ENCODE measurements around the gene NR6A1.

Gene NR6A1

GRCh38 chr9:124768750-124769548 is 2.2 kb downstream of the NR6A1 start:
- peaks cover 58% of the 10 kb centered on the region for H3K4me1 ChIP-seq (ENCODE audit: control insufficient read depth, low read length)
- H3K9me2 ChIP-seq (replicated peaks; ENCODE audit: control insufficient read depth, low read length), result no peaks in the 10 kb centered on the region
- peak overlapping the region; percentile 85 for H3K4me3 ChIP-seq (ENCODE audit: low read length)
- peaks cover 15% of the 10 kb centered on the region for H3K27me3 ChIP-seq (ENCODE audit: control insufficient read depth, low read length)
- peaks cover 9% of the 10 kb centered on the region; the same call in 1 of the 2 replicates for H3F3A ChIP-seq (ENCODE audit: control insufficient read depth, insufficient read depth)
- no peaks in the 10 kb centered on the region for H3K36me3 ChIP-seq (ENCODE audit: control insufficient read depth, low read length)
- H4K20me1 ChIP-seq (ENCODE audit: control insufficient read depth, insufficient read depth, low read depth, low read length), result 0 out of 2 replicates have a peak, but pooled peaks cover 5% of the 10 kb centered on the region
- H3K27ac ChIP-seq (ENCODE audit: low read depth, low read length), result no peak overlapping the region
- H3K9me3 ChIP-seq (ENCODE audit: control insufficient read depth, insufficient read depth, low read length), result no peaks in the 10 kb centered on the region
- H3K4me2 ChIP-seq (ENCODE audit: low read length), result peak overlapping the region; percentile 96
- no peak for TF ChIP-seq CTCF (IDR thresholded peaks at IDR 0.05; ENCODE audit: low read depth, low read length, poor library complexity, severe bottlenecking)
- TF ChIP-seq EZH2phosphoT487 (IDR thresholded peaks at IDR 0.05; ENCODE audit: borderline replicate concordance, low read length), result no peak
- H3K79me2 ChIP-seq (ENCODE audit: control insufficient read depth, low read length), result peaks cover 62% of the 10 kb centered on the region

GRCh38 chr9:124768334-124768733 is 2.8 kb downstream of the NR6A1 start:
- H3F3A ChIP-seq (ENCODE audit: control insufficient read depth, insufficient read depth), result peaks cover 9% of the 10 kb centered on the region; the same call in 1 of the 2 replicates
- no peak overlapping the region for H3K4me3 ChIP-seq (ENCODE audit: low read length)
- H3K36me3 ChIP-seq (ENCODE audit: control insufficient read depth, low read length), result no peaks in the 10 kb centered on the region
- TF ChIP-seq EZH2phosphoT487 (IDR thresholded peaks at IDR 0.05; ENCODE audit: borderline replicate concordance, low read length) (no peak), CTCF (IDR thresholded peaks at IDR 0.05; ENCODE audit: low read depth, low read length, poor library complexity, severe bottlenecking) (no peak)
- no peak overlapping the region for H3K27ac ChIP-seq (ENCODE audit: low read depth, low read length)
- H3K9me2 ChIP-seq (replicated peaks; ENCODE audit: control insufficient read depth, low read length), result no peaks in the 10 kb centered on the region
- H3K4me1 ChIP-seq (ENCODE audit: control insufficient read depth, low read length), result peaks cover 58% of the 10 kb centered on the region
- peaks cover 15% of the 10 kb centered on the region for H3K27me3 ChIP-seq (ENCODE audit: control insufficient read depth, low read length)
- H4K20me1 ChIP-seq (ENCODE audit: control insufficient read depth, insufficient read depth, low read depth, low read length), result 0 out of 2 replicates have a peak, but pooled peaks cover 5% of the 10 kb centered on the region
- peaks cover 66% of the 10 kb centered on the region for H3K79me2 ChIP-seq (ENCODE audit: control insufficient read depth, low read length)
- no peaks in the 10 kb centered on the region for H3K9me3 ChIP-seq (ENCODE audit: control insufficient read depth, insufficient read depth, low read length)
- peak overlapping the region; percentile 96 for H3K4me2 ChIP-seq (ENCODE audit: low read length)

- Histone ChIP-seq H3K79me2 (ENCODE audit: control insufficient read depth, low read length) (peaks cover 71% of the 10 kb centered on the region), H3K9me3 (ENCODE audit: control insufficient read depth, insufficient read depth, low read length) (no peaks in the 10 kb centered on the region), H3K27ac (ENCODE audit: low read depth, low read length) (no peak overlapping the region), H3K4me1 (ENCODE audit: control insufficient read depth, low read length) (peaks cover 58% of the 10 kb centered on the region), H3K4me2 (ENCODE audit: low read length) (no peak overlapping the region), H3K36me3 (ENCODE audit: control insufficient read depth, low read length) (no peaks in the 10 kb centered on the region), H3K4me3 (ENCODE audit: low read length) (no peak overlapping the region), H3K27me3 (ENCODE audit: control insufficient read depth, low read length) (peaks cover 15% of the 10 kb centered on the region), H3F3A (ENCODE audit: control insufficient read depth, insufficient read depth) (peaks cover 7% of the 10 kb centered on the region; the same call in 1 of the 2 replicates), H3K9me2 (replicated peaks; ENCODE audit: control insufficient read depth, low read length) (no peaks in the 10 kb centered on the region), H4K20me1 (ENCODE audit: control insufficient read depth, insufficient read depth, low read depth, low read length) (0 out of 2 replicates have a peak, but pooled peaks cover 5% of the 10 kb centered on the region)
- TF ChIP-seq CTCF (IDR thresholded peaks at IDR 0.05; ENCODE audit: low read depth, low read length, poor library complexity, severe bottlenecking) (no peak), EZH2phosphoT487 (IDR thresholded peaks at IDR 0.05; ENCODE audit: borderline replicate concordance, low read length) (no peak)
Observed at GRCh38 chr9:124767821-124768220, 3.3 kb downstream of the NR6A1 start.
